HepG2 (cell line): ENCODE data around the gene ARID1A. TPM values are rescaled to one million over a fixed set of nuclear protein-coding genes. Genes with fewer than 3 reads are reported as not detected.

ENCODE experiments used
- BRCA1 ChIP-seq: sonication (generic); formaldehyde crosslinking; IDR thresholded peaks from 2 replicates; pipeline ENCODE4 v1.4.0; 2020; ENCODE audit warnings: missing genetic modification reagents
- CBFB ChIP-seq: sonication (generic); formaldehyde crosslinking; IDR thresholded peaks from 2 replicates; pipeline ENCODE4 v1.4.0; 2020; ENCODE audit warnings: missing genetic modification reagents
- CREBL2 ChIP-seq: sonication (generic); formaldehyde crosslinking; IDR thresholded peaks from 2 replicates; pipeline ENCODE4 v1.8.1; 2023; ENCODE audit warnings: missing genetic modification reagents, mild to moderate bottlenecking, borderline replicate concordance
- CSRNP2 ChIP-seq: sonication (generic); formaldehyde crosslinking; conservative IDR thresholded peaks from 2 replicates; pipeline ENCODE4 v1.8.0; 2022; ENCODE audit warnings: low read depth, missing genetic modification reagents
- DBP ChIP-seq: sonication (generic); formaldehyde crosslinking; IDR thresholded peaks from 2 replicates; pipeline ENCODE4 v1.4.0; 2020; ENCODE audit warnings: missing genetic modification reagents; ENCODE audit errors: not compliant biosample characterization
- DRAP1 ChIP-seq: IDR thresholded peaks from 2 replicates; pipeline ENCODE4 v1.6.1; 2016; ENCODE audit warnings: missing genetic modification reagents, missing compliant biosample characterization
- HDAC2 ChIP-seq: sonication (generic); formaldehyde crosslinking; IDR thresholded peaks from 2 replicates; pipeline ENCODE4 v1.4.0; 2020; ENCODE audit warnings: missing genetic modification reagents
- HOXD1 ChIP-seq: sonication (generic); formaldehyde crosslinking; IDR thresholded peaks from 2 replicates; pipeline ENCODE4 v1.5.0; 2020; ENCODE audit warnings: missing genetic modification reagents
- KDM2A ChIP-seq: sonication (generic); formaldehyde crosslinking; IDR thresholded peaks from 2 replicates; pipeline ENCODE4 v1.4.0; 2020; ENCODE audit warnings: low read depth, missing genetic modification reagents, borderline replicate concordance
- MTERF4 ChIP-seq: sonication (generic); formaldehyde crosslinking; IDR thresholded peaks from 2 replicates; pipeline ENCODE4 v1.8.0; 2023; ENCODE audit warnings: mild to moderate bottlenecking, missing genetic modification reagents
- PBX3 ChIP-seq: sonication (generic); formaldehyde crosslinking; IDR thresholded peaks from 2 replicates; pipeline ENCODE4 v1.8.1; 2023; ENCODE audit warnings: missing genetic modification reagents, inconsistent platforms, borderline replicate concordance
- PCBP2 ChIP-seq: fragments of 200-400 bp; formaldehyde crosslinking; optimal IDR thresholded peaks from 2 replicates; pipeline ENCODE3; 2018; ENCODE audit warnings: low read length, low read depth; ENCODE audit not compliant: poor library complexity, severe bottlenecking
- PHF8 ChIP-seq: sonication (generic); formaldehyde crosslinking; IDR thresholded peaks from 2 replicates; pipeline ENCODE4 v1.5.0; 2020; ENCODE audit warnings: missing genetic modification reagents
- SNAI1 ChIP-seq: sonication (generic); formaldehyde crosslinking; IDR thresholded peaks from 2 replicates; pipeline ENCODE4 v1.5.0; 2020; ENCODE audit warnings: mild to moderate bottlenecking, missing genetic modification reagents, borderline replicate concordance
- SP2 ChIP-seq: sonication (generic); formaldehyde crosslinking; IDR thresholded peaks from 2 replicates; pipeline ENCODE4 v1.5.1; 2020; ENCODE audit warnings: mild to moderate bottlenecking, missing genetic modification reagents
- TCF7 ChIP-seq: sonication (generic); IDR thresholded peaks from 2 replicates; pipeline ENCODE4 v1.6.1; 2016; ENCODE audit warnings: antibody characterized with exemption, low read depth
- TEAD3 ChIP-seq: optimal IDR thresholded peaks from 2 replicates; pipeline ENCODE3; 2016; ENCODE audit warnings: borderline replicate concordance
- TFDP1 ChIP-seq: IDR thresholded peaks from 2 replicates; pipeline ENCODE4 v1.6.1; 2016; ENCODE audit warnings: missing compliant biosample characterization, missing genetic modification reagents, borderline replicate concordance
- ZFP37 ChIP-seq: sonication (generic); formaldehyde crosslinking; IDR thresholded peaks from 2 replicates; pipeline ENCODE4 v1.4.0; 2020; ENCODE audit warnings: missing genetic modification reagents, borderline replicate concordance
- ZNF136 ChIP-seq: sonication (generic); formaldehyde crosslinking; IDR thresholded peaks from 2 replicates; pipeline ENCODE4 v1.8.1; 2022; ENCODE audit warnings: low read depth, mild to moderate bottlenecking, moderate library complexity, missing genetic modification reagents
- ZNF614 ChIP-seq: IDR thresholded peaks from 2 replicates; pipeline ENCODE4 v1.6.1; 2018; ENCODE audit warnings: missing biosample characterization, missing genetic modification reagents, inconsistent platforms, borderline replicate concordance
- ZNF674 ChIP-seq: sonication (generic); formaldehyde crosslinking; IDR thresholded peaks from 2 replicates; pipeline ENCODE4 v1.5.0; 2020; ENCODE audit warnings: low read depth, mild to moderate bottlenecking, missing genetic modification reagents
- polyA plus RNA-seq, 8 experiments: library from polyadenylated mRNA; depleted of rRNA in 3 of 8; stranded (reverse) in 7 of 8; unstranded in 1 of 8; fragments of >200 nt; fragmentation: Illumina TruSeq in 4 of 8; extraction: Trizol in 4 of 8; gene quantifications; 2 replicates each; pipeline versions ENCODE4 v1.2.1 to v1.2.3, GENCODE V29; 2011 to 2016; ENCODE audit warnings: low read depth in 4 of 8, missing spikeins in 1 of 8, mixed read lengths in 1 of 8; ENCODE audit not compliant: insufficient read depth in 1 of 8
- total RNA-seq, 5 experiments: library from RNA; depleted of rRNA; stranded (reverse); fragments of >200 nt; fragmentation: Illumina TruSeq; extraction: Trizol; gene quantifications; 2 replicates each; pipeline ENCODE4 v1.2.3, GENCODE V29; 2016; ENCODE audit warnings: low read depth in 1 of 5

The ARID1A gene
- total and polyA plus RNA-seq, 2 of the 13 experiments (the other 11 are each of a cell fraction or from before 2014, with no cell fraction given) = 11.9 to 15.9 TPM

GRCh38 chr1:26723013-26723991 is 27.5 kb downstream of the ARID1A start (continued):
- TF ChIP-seq PBX3 (CRISPR knock-in tag) = no peak
- TF ChIP-seq ZNF674 (CRISPR knock-in tag) = no peak
- no peak for TF ChIP-seq SNAI1
- TF ChIP-seq TEAD3 (CRISPR knock-in tag) = peak; percentile 36
- TF ChIP-seq KDM2A (CRISPR knock-in tag) = peak; percentile 17; the same call in 1 of the 2 replicates
- peak; percentile 43; the same call in 1 of the 2 replicates for TF ChIP-seq HDAC2 (CRISPR knock-in tag)
- TF ChIP-seq ZFP37 = peak; percentile 90
- 0 out of 2 replicates have a peak, but pooled peaks have one; percentile 79 for TF ChIP-seq BRCA1 (CRISPR knock-in tag)
- peak; percentile 75; the same call in 1 of the 2 replicates for TF ChIP-seq ZNF614
- TF ChIP-seq HOXD1 (CRISPR knock-in tag) = no peak
- no peak for TF ChIP-seq CBFB (CRISPR knock-in tag)
- TF ChIP-seq CREBL2 (CRISPR knock-in tag) = 0 out of 2 replicates have a peak, but pooled peaks have one; percentile 36
- peak; percentile 64; the same call in 1 of the 2 replicates for TF ChIP-seq ZNF136 (CRISPR knock-in tag)
- TF ChIP-seq DBP (CRISPR knock-in tag) = no peak
- TF ChIP-seq SP2 (CRISPR knock-in tag) = no peak
- TF ChIP-seq PHF8 (CRISPR knock-in tag) = no peak
- peak; percentile 34; the same call in 1 of the 2 replicates for TF ChIP-seq MTERF4 (CRISPR knock-in tag)
- TF ChIP-seq DRAP1 (CRISPR knock-in tag) = peak; percentile 27; the same call in 1 of the 2 replicates
- TF ChIP-seq TCF7 = no peak
- no peak for TF ChIP-seq PCBP2
- TF ChIP-seq CSRNP2 (CRISPR knock-in tag) = no peak
- TF ChIP-seq TFDP1 (CRISPR knock-in tag) = peak; percentile 71; the same call in 1 of the 2 replicates
